Measurements from ENCODE around the gene DYNC1I1.

Gene DYNC1I1

DNA sequence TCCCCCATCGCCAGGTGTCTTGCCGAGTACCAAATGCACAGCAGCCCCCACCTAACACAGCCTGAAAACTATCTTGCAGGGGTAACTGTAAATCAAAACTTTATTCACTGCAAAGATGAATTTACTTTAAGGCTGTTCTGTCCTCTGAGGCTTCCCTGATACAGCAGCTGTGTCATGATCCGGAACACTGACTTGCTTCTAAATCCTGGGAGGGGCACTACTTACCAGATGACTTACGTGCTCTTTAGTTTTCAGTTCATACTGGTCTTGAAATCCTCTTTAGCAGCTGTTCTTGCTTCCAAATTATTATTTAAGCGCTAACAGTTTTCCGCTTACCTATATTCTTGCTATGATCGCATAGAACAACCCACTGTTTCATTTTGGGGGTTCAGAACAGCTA is 4.9 kb downstream of the DYNC1I1 start:
- no peak for DNase-seq (ENCODE audit: extremely low read depth, insufficient read length)
- no peak overlapping the region for H3K4me3 ChIP-seq (replicated peaks; ENCODE audit: low read depth, low read length)
- TF ChIP-seq, protein P1, sequence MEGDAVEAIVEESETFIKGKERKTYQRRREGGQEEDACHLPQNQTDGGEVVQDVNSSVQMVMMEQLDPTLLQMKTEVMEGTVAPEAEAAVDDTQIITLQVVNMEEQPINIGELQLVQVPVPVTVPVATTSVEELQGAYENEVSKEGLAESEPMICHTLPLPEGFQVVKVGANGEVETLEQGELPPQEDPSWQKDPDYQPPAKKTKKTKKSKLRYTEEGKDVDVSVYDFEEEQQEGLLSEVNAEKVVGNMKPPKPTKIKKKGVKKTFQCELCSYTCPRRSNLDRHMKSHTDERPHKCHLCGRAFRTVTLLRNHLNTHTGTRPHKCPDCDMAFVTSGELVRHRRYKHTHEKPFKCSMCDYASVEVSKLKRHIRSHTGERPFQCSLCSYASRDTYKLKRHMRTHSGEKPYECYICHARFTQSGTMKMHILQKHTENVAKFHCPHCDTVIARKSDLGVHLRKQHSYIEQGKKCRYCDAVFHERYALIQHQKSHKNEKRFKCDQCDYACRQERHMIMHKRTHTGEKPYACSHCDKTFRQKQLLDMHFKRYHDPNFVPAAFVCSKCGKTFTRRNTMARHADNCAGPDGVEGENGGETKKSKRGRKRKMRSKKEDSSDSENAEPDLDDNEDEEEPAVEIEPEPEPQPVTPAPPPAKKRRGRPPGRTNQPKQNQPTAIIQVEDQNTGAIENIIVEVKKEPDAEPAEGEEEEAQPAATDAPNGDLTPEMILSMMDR (IDR thresholded peaks at IDR 0.05; ENCODE audit: insufficient read depth, low read length, poor library complexity, severe bottlenecking), result no peak
- no peaks in the 10 kb centered on the region for H3K36me3 ChIP-seq (ENCODE audit: control insufficient read depth, insufficient read depth, low read length)
- no peaks in the 10 kb centered on the region; the same call in none of the 2 replicates for H3K27me3 ChIP-seq (replicated peaks; ENCODE audit: control insufficient read depth, insufficient read depth, low read length)

DNA sequence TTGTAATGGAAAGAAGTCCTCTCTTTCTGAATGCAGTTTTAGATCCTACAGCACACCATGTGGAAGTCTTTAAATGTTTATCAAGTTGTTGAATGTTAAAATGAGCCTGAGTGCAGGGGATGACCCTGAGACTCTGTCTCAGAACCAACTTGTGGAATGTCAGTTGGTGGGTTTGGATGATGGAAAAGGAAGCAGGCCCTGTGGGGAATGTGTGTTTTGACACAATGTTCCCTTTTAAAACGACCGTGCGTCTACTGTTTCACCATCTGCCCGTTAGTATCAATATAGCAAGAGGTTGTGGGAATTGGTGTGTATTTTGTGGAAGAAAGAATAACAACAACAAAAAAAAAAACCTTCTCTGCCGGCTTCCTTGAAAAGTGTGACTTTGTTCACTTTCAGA is 8.3 kb downstream of the DYNC1I1 start:
- Histone ChIP-seq H3K27me3 (replicated peaks; ENCODE audit: control insufficient read depth, insufficient read depth, low read length) (no peaks in the 10 kb centered on the region; the same call in 1 of the 2 replicates), H3K4me3 (replicated peaks; ENCODE audit: low read depth, low read length) (no peak overlapping the region), H3K36me3 (ENCODE audit: control insufficient read depth, insufficient read depth, low read length) (no peaks in the 10 kb centered on the region)
- DNase-seq (ENCODE audit: extremely low read depth, insufficient read length), result no peak
- TF ChIP-seq, protein P1 (IDR thresholded peaks at IDR 0.05; ENCODE audit: insufficient read depth, low read length, poor library complexity, severe bottlenecking), result no peak

DNA sequence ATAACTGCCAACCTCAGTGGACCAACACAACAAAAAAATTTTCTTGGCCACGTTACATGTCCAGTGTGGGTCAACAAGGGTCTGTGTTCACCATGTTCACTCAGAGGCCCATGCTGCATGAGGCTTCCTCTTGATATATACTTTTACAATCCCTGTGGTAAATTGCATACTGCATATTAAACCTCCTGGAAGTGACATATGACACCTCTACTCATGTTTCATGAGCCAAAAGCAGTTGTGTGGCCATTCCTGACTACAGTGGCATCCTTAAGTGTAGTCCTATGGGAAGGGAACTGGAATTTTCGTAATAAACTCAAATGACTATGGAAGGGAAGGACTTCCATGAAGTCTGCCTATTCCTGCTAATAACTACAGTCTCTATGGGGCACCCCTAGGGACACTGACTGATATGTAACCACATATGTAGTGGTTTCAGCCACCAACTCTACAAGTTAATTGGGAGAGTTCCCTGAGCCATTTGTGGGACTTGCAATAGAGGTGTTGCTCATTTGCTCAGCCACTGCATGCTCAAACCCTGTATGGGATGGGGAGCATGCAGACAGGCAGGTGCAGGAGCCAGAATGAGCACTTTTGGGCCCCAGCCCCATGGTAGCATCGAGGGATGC is 9.7 kb downstream of the DYNC1I1 start:
- DNase-seq (ENCODE audit: extremely low read depth, insufficient read length), result no peak
- TF ChIP-seq, protein P1 (IDR thresholded peaks at IDR 0.05; ENCODE audit: insufficient read depth, low read length, poor library complexity, severe bottlenecking), result no peak
- no peaks in the 10 kb centered on the region; the same call in 1 of the 2 replicates for H3K27me3 ChIP-seq (replicated peaks; ENCODE audit: control insufficient read depth, insufficient read depth, low read length)

DNA sequence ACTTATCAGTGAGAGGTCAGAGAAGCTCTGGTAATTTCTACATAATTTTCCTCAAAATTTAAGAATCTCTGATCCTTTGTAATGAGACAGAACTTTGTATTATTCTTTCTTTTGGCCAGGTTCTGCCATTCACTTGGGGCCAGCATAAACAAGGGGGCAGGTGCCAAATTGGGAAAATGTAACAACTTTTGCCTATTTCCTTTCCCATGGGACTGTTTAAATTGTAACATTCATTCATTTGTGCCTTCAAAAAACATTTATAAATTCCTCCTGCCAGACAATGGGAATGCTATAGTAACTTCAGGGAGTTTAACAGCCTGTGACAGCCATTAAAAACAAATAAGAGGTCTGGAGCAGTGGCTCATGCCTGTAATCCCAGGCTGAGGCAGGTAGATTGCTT is 12.4 kb downstream of the DYNC1I1 start:
- no peak overlapping the region for H3K4me3 ChIP-seq (replicated peaks; ENCODE audit: low read depth, low read length)
- H3K27me3 ChIP-seq (replicated peaks; ENCODE audit: control insufficient read depth, insufficient read depth, low read length), result no peaks in the 10 kb centered on the region
- DNase-seq (ENCODE audit: extremely low read depth, insufficient read length), result no peak
- TF ChIP-seq, protein P1 (IDR thresholded peaks at IDR 0.05; ENCODE audit: insufficient read depth, low read length, poor library complexity, severe bottlenecking), result no peak
- H3K36me3 ChIP-seq (ENCODE audit: control insufficient read depth, insufficient read depth, low read length), result no peaks in the 10 kb centered on the region

More for the DNA sequence above, 9.7 kb downstream of the DYNC1I1 start:
- Histone ChIP-seq H3K4me3 (replicated peaks; ENCODE audit: low read depth, low read length) (no peak overlapping the region), H3K36me3 (ENCODE audit: control insufficient read depth, insufficient read depth, low read length) (no peaks in the 10 kb centered on the region)

DNA sequence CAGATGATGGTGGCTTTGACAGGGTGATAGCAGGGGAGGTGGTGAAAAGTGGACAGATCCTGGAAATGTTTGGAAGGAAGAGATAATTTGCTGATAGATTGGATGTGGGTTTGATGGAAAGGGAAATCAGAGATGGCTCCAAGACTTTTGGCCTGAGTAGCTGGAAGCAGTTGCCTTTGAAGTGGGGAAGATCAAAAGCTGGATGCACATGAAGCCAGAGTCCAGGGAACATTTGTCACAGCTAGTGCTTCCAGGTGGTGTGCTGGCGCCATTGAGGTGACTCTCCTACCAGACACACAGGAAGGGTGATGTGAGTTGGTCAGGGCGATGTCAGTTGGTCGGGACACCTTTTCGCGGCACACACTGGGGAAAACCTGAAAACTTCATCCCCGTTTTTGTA is 15.9 kb downstream of the DYNC1I1 start:
- DNase-seq (ENCODE audit: extremely low read depth, insufficient read length), result no peak
- Histone ChIP-seq H3K27me3 (replicated peaks; ENCODE audit: control insufficient read depth, insufficient read depth, low read length) (no peaks in the 10 kb centered on the region), H3K36me3 (ENCODE audit: control insufficient read depth, insufficient read depth, low read length) (no peaks in the 10 kb centered on the region), H3K4me3 (replicated peaks; ENCODE audit: low read depth, low read length) (no peak overlapping the region)
- TF ChIP-seq, protein P1 (IDR thresholded peaks at IDR 0.05; ENCODE audit: insufficient read depth, low read length, poor library complexity, severe bottlenecking), result no peak

DNA sequence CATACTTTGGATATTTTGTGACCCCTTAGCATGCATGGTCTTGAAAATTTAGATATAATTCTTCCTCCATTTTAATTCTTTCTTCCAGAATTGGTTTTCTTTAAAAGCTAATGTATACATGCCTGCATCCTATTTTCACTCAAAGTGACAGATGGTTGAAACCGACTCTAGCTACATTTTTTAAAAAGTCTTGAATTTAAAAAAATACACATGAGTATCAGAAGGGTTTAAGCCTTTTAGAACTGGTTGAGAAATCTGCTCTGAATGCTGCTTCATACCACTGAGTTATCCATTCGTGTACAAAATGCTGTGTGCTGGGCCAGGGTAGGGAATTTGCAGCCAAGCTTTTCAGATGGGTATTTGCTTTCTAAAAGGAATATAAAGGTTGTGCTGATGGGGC is 16.5 kb downstream of the DYNC1I1 start:
- no peaks in the 10 kb centered on the region for H3K27me3 ChIP-seq (replicated peaks; ENCODE audit: control insufficient read depth, insufficient read depth, low read length)

More for the DNA sequence above, 16.5 kb downstream of the DYNC1I1 start:
- no peak overlapping the region for H3K4me3 ChIP-seq (replicated peaks; ENCODE audit: low read depth, low read length)
- DNase-seq (ENCODE audit: extremely low read depth, insufficient read length), result no peak
- H3K36me3 ChIP-seq (ENCODE audit: control insufficient read depth, insufficient read depth, low read length), result no peaks in the 10 kb centered on the region
- TF ChIP-seq, protein P1 (IDR thresholded peaks at IDR 0.05; ENCODE audit: insufficient read depth, low read length, poor library complexity, severe bottlenecking), result no peak

Measured in GM06990 (cell line).